ENCODE data around the gene TMEM63B. TPM values are rescaled to one million over a fixed set of nuclear protein-coding genes. Genes with fewer than 3 reads are reported as not detected.
A peak's percentile ranks its signal among the peaks of the same experiment; 100 is the strongest.

TMEM63B gene
- total and polyA plus RNA-seq, 8 donors: 5.5 to 90.6 (median 21.5) TPM

DNA sequence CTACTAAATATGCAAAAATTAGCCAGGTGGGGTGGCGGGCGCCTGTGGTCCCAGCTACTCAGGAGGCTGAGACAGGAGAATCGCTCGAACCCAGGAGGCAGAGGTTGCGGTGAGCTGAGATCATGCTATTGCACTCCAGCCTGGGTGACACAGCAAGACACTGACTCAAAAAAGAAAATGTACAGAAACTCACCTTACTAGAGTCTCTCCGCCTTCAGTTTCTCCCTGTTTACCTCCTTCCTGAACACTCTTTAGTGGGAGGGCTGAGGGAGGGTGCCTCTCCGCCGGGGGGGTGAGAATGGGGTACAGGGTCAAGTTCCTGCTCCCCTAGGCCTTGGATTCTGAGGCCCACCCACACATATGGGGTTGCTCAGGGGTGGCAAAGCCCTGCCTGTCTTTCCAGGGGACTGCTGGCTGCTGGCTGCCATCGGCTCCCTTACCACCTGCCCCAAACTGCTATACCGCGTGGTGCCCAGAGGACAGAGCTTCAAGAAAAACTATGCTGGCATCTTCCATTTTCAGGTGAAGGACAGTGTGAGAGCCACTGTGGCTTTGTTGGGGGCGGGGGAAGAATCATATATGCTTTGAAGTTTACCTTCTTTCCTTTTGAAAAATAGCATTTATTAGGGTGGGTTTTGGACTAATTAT is 44.7 kb downstream of the TMEM63B start:
- DNase-seq: no peak
- no peak overlapping the region for H3K27ac ChIP-seq
- no peaks in the 10 kb centered on the region for H3K9me3 ChIP-seq
- WGBS, 5 donors: 75 to 81% (median 76%) methylated on average over 12 of the region's 12 CpGs
- intact Hi-C loops (cut with DNase I; ENCODE audit: low total_unique reads): loop anchor here (10.0 kb wide), 1 partner anchor 63 kb away; no protein-coding TSS in a partner anchor
- H3K4me1 ChIP-seq: peaks cover 7 to 20% (median 17%) of the 10 kb centered on the region in 4 donors
- H3K4me3 ChIP-seq: no peak overlapping the region
- H3K27me3 ChIP-seq: no peaks in the 10 kb centered on the region
- H3K36me3 ChIP-seq: no peaks in the 10 kb centered on the region
- TF ChIP-seq POLR2A (IDR thresholded peaks at IDR 0.05): no peak
- TF ChIP-seq EP300 (IDR thresholded peaks at IDR 0.05): no peak
- TF ChIP-seq POLR2AphosphoS5 (IDR thresholded peaks at IDR 0.05): no peak
- no peak for TF ChIP-seq CTCF (IDR thresholded peaks at IDR 0.05)

DNA sequence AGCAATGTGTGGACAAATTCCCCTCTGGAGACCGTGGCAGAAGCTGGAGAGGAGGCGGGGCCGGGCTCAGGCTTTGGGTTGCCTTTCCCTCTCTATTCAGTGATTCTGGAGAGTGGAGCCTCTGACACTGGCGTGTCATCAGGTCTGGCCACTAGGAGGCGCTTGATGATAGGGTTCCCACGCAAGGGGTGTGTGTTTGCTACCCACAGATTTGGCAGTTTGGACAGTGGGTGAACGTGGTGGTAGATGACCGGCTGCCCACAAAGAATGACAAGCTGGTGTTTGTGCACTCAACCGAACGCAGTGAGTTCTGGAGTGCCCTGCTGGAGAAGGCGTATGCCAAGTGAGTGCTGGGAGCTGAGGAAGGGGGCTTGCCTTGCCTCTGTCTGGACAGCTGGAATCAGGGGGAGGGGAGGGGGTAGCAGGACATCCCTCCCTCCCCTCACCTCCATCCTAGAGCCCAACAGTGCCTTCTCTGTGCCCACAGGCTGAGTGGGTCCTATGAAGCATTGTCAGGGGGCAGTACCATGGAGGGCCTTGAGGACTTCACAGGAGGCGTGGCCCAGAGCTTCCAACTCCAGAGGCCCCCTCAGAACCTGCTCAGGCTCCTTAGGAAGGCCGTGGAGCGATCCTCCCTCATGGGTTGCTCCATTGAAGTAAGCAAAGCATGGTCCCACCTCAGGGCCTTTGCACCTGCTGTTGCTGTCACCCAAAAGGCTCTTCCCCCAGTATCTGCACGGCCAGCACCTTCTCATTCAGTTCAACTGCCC is 45.6 kb downstream of the TMEM63B start:
- 18 to 26% (median 26%) methylated on average over 13 to 15 of the region's 15 CpGs for WGBS, 5 donors
- H3K4me3 ChIP-seq: no peak overlapping the region
- H3K9me3 ChIP-seq: no peaks in the 10 kb centered on the region
- H3K36me3 ChIP-seq: no peaks in the 10 kb centered on the region
- peak; percentile 90 to 92 for DNase-seq
- intact Hi-C loops (cut with DNase I; ENCODE audit: low total_unique reads): loop anchor here (10.0 kb wide), 1 partner anchor 62 kb away; no protein-coding TSS in a partner anchor
- H3K4me1 ChIP-seq: peaks cover 7 to 25% (median 17%) of the 10 kb centered on the region in 4 donors
- TF ChIP-seq POLR2AphosphoS5 (IDR thresholded peaks at IDR 0.05): peak in 1 of 3 donors; percentile 65
- peak in 5 of 7 experiments; percentile 75 to 95 (median 88) for TF ChIP-seq CTCF (IDR thresholded peaks at IDR 0.05)
- no peak for TF ChIP-seq POLR2A (IDR thresholded peaks at IDR 0.05)
- TF ChIP-seq EP300 (IDR thresholded peaks at IDR 0.05): no peak
- H3K27ac ChIP-seq: no peak overlapping the region
- H3K27me3 ChIP-seq: no peaks in the 10 kb centered on the region

DNA sequence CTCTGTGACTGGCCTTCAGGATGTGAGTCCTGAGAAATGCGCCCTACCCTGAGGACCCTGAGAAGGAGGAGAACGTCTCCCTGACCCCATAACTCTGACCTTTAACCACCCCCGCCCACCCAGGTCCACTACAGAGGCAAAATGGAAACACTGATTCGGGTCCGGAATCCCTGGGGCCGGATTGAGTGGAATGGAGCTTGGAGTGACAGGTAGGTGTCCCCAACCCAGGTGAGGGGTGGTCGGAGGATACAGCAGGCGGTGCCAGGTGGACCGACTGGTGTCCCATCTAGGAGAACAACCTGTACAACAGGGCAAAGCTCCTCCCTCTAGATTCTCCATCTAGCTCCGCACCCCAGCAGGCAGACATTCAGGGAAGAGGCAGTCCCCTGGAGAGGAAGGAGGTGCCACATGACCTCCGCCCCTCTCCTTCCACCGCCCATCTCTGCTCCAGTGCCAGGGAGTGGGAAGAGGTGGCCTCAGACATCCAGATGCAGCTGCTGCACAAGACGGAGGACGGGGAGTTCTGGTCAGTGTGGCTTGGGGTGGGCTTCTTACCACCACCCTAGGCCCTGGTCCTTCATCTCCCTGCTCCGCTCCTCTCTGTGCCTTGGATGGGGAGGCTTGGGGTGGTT is 48.9 kb downstream of the TMEM63B start:
- Histone ChIP-seq H3K27ac (no peak overlapping the region), H3K4me3 (no peak overlapping the region), H3K4me1 (peaks cover 7 to 19% (median 8%) of the 10 kb centered on the region in 4 donors), H3K27me3 (no peaks in the 10 kb centered on the region), H3K9me3 (no peaks in the 10 kb centered on the region), H3K36me3 (no peaks in the 10 kb centered on the region)
- intact Hi-C loops (cut with DNase I; ENCODE audit: low total_unique reads): loop anchor here (10.0 kb wide), 1 partner anchor 59 kb away; no protein-coding TSS in a partner anchor
- DNase-seq: no peak
- TF ChIP-seq POLR2AphosphoS5 (IDR thresholded peaks at IDR 0.05) (no peak), CTCF (IDR thresholded peaks at IDR 0.05) (no peak), EP300 (IDR thresholded peaks at IDR 0.05) (no peak), POLR2A (IDR thresholded peaks at IDR 0.05) (no peak)
- 70 to 92% (median 82%) methylated on average over 14 to 15 of the region's 15 CpGs for WGBS, 5 donors
